Nucleus accumbens (tissue), 56 donors: Measurements from ENCODE around the gene IZUMO4.

Experiments used
- DNase-seq, 56 donors: peaks; one replicate each; lab custom pipeline; 2025; lab: John Stamatoyannopoulos, UW

Gene IZUMO4

DNA sequence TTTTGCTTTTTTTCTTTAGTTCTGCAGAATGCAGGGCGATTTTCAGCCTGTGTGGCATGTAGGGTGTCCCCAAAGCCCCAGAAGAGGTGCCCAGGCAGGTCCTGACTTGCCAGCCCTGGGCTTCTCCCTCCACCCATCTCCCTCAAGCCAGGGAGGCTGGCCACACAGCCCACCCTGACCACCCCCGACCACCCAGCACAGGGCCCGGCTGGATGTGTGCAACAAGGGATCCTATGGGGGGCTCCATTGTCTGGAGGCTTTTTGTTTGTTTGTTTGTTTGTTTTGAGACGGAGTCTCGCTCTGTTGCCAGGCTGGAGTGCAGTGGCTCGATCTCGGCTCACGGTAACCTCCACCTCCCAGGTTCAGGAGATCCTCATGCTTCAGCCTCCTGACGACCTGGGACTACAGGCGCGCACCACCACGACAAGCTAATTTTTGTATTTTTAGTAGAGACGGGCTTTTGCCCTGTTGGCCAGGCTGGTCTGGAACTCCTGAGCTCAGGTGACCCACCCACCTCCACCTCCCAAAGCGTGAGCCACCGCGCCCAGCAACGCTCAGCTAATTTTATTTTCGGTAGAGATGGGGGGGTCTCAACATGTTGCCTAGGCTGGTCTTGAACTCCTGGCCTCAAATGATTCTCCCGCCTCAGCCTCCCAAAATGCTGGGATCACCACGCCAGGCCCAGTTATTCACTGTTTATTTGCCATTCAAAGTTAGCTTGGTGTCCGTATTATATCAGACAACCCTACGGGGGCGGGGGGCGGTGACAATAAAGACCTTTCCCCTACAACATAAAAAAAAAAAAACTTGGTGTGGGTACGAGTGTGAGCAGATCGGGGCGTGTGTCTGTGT is 37.9 kb upstream of the IZUMO4 start:
- DNase-seq, result no peak

- peak in 34 of 56 donors; percentile 12 to 80 (median 44) for DNase-seq
These were observed 37.1 kb upstream of the IZUMO4 start for GRCh38 chr19:2059422-2060201.

- peak in 37 of 56 donors; percentile 48 to 87 (median 72) for DNase-seq
These were observed 35.7 kb upstream of the IZUMO4 start for GRCh38 chr19:2060884-2061494.

DNA sequence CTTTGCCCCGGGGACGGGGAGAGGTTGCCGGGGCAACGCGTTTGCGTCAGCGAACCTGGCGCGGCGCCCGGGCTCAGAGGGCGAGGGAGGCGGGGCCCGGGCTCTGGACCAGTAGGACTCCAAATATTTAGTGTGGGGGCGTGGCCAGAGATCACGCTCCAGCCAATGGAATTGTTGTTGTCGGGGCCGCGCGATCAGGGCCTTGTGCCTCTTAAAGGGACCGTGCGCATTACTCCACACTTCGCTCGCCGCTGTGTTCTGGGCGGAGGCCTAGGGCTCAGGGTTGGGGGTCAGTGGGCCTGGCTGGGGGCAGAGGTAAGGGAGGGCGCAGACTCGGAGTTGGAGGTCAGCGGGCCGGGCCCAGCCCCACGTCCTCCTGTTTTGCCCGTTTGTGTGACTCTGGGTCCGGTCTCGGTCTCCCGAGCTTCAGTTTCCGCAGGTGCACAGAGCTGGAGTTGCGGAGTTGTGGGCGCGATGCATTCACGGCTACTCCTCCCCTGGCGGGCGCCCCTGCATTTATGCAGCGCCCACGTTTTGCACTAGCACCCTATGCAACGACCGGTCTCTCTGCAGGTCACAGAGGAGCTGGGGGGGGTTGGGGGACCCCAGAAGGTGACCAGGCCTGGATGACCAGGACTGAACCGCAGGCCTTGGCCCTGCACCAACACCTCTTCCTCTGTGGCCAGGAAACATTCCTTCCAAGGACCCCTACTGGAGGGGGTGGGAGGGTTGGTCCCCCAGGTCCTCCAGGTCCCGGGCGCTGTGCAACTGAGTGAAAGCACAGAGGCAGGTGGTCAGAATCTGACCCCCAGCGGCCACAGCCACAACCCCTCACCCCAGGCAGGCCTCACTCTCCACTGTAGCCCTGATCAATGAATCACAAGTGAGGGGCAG is 35.0 kb upstream of the IZUMO4 start:
- DNase-seq, result peak; percentile 85 to 100 (median 96)

DNA sequence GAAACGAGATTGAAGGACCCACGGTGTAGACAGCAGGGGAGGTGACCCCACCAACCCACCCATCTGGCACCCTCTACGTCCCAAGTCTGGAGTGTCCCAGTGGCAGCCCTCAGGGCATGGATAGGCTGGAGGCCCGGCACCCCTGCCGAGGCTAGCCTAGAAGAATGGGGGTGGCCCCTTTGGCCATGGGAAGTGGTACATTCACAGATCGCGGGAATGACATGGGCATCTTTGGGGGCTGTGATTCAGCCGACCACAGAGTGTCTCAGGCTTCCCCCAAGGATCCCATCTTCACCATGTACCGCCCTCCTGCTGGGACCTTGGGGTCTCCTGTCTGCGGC is 34.4 kb upstream of the IZUMO4 start:
- DNase-seq, result no peak

DNA sequence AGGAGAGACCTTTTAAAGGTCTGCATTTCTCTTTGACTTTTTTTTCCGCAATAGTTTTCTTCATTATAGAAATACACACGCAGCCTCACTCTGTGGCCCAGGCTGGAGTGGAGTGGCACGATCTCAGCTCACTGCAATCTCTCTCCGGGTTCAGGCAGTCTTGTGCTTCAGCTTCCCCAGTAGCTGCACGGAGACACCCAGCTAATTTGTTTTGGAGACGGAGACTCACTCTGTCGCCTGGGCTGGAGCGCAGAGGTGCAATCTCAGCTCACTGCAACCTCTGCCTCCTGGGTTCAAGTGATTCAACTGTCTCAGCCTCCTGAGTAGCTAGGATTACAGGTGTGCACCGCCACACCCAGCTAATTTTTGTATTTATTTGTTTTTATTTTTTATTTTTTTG is 33.9 kb upstream of the IZUMO4 start:
- DNase-seq, result no peak

DNA sequence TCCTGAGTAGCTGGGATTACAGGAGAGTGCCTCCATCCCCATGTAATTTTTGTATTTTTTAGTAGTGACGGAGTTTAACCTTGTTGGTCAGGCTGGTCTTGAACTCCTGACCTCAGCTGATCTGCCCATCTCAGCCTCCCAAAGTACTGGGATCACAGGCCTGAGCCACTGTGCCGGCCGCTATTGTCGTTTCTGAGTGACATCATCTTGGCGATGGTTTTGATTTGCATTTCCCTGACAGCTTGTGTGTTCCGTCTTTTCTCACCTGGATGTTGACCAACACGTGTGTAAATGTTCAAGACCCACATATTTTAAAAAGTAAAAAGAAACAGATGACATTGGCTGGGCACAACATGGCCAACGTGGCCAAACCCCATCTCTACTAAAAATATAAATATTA is 32.9 kb upstream of the IZUMO4 start:
- no peak for DNase-seq

GRCh38 chr19:2064395-2064787 is 32.3 kb upstream of the IZUMO4 start:
- no peak for DNase-seq

GRCh38 chr19:2064788-2065524 is 31.8 kb upstream of the IZUMO4 start:
- DNase-seq, result peak in 17 of 56 donors; percentile 6 to 77 (median 37)

DNA sequence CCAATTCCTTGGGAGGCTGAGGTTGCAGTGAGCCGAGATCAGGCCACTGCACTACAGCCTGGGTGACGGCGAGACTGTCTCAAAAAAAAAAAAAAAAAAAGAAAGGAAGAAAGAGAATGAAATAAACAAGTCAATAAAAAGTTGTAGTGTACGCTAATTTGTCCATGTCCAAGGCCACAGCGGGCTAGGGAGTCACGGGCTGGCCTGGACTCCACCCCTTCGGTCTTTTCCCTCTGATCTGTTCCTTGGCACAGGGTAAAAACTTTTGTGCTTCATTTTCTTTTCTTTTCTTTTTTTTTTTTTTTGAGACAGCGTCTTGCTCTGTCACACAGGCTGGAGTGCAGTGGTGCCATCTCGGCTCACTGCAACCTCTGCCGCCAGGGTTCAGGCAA is 26.3 kb upstream of the IZUMO4 start:
- DNase-seq, result no peak

DNA sequence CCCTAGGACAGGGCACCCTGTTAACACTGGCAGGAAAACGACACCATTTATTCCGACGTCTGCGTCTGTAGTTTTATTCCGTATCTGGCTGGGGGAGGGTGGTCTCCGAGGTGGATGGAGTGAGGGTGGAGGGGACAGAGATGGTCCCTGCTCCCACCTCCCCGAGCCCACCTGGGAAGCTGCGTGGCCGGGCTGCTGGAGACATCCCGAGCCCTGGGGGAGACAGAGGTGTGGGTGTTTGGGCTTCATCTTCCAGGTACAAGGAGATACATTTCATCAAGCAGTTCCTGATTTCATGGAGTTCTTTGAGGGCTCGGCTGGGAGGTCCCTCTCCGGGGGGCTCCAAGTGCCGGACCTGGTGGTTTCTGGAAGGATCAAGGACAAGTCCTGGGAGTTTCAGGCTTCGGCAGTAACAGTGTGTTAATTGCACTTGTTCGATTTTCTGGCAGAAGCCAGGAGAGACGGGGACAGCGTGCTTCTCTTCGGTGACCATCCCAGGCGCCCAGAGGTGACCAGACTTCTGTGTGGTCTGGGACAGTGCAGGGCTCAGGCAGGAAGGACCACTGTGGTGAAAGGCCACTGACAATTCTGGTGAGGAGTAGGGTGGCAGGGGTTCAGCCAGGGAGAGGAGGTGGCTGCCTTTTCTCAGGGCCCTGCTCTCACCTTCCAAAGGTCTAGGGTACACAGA is 25.6 kb upstream of the IZUMO4 start:
- no peak for DNase-seq

- no peak for DNase-seq
These were observed 23.8 kb upstream of the IZUMO4 start for GRCh38 chr19:2072757-2073551.

- no peak for DNase-seq
These were observed 20.2 kb upstream of the IZUMO4 start for GRCh38 chr19:2076526-2076944.

DNA sequence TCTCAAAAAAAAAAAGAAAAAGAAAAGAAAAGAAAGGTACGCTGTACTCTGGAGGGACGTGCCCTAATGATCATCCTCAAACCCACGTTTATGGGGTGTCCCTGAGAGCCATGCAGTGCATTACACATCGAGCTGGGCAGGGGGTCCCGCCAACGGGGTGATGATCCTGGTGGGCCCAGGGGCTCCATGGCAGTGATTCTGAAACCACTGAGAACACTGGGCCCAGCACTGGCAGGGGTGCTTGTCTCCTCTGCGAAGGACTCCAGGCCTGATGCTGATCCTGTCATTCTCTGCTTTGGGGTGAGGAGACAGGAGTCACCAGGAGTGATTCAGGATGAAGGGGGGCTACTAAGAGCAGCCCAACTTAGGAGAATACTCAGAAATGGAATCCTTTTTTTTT is 19.3 kb upstream of the IZUMO4 start:
- no peak for DNase-seq

- no peak for DNase-seq
These were observed 18.7 kb upstream of the IZUMO4 start for GRCh38 chr19:2077833-2078619.

DNA sequence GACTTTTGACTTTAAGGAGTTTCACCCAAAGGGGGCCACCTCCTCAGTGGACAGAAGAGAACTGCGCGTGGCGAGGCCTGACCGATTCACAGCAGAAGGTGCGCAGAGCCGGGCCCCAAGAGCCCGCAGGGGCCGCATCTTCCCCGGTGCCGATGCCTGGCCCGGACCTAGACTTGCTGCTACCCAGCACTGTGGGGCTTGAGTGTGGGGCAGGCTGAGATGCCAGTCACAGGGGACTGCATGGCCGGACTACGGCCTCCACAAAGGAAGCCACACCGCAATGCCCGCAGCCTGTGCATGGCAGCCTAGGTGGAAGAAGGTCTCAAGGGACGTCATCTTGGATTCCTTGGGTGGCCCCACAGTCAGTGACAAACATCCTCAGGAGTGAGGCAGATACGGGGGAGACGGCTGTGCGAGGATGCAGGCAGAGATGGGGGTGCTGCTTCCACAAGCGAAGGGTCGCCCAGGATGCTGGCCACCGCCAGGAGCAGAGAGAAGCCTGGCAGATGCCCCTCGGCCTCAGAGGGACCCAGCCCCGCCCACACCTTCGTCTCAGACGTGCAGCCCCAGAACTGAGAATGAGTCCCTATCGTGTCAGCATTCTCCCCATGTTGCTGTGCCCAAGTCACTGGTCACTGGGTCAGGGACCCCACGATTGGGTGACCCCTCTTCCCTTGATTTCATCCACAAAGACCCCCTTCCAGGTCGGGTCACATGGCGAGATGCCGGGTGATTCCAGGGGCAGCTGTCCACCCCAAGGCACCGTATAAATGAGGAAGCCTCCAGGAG is 17.4 kb upstream of the IZUMO4 start:
- no peak for DNase-seq

DNA sequence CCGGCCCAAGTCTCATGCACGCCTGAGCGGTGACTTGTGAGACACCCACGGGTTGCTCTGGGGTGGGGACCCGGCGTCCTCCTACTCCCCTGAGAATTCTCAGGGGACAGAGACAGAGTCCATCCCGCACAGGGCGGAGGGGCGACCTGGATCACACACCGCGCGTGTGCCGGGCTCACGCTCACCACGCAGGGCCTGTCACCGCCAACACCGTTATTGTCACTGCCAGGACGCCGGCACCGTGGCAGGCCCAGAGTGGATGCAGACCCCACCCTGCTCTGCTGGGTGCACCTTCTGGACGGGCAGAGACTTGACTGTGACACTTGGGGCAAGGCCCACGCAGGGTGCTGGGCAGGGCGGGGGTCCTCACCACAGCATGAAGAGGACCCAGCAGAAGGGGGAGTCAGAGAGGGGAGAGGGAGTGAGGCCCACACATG is 16.8 kb upstream of the IZUMO4 start:
- no peak for DNase-seq
